ENCODE results near the gene ROBO2. TPM values are rescaled to one million over a fixed set of nuclear protein-coding genes. Genes with fewer than 3 reads are reported as not detected.

ROBO2 gene
- total and polyA plus RNA-seq, 10 of the 15 experiments (the other 5 are each of a cell fraction or from before 2014, with no cell fraction given), result 0.22 to 2.5 (median 0.81) TPM

DNA sequence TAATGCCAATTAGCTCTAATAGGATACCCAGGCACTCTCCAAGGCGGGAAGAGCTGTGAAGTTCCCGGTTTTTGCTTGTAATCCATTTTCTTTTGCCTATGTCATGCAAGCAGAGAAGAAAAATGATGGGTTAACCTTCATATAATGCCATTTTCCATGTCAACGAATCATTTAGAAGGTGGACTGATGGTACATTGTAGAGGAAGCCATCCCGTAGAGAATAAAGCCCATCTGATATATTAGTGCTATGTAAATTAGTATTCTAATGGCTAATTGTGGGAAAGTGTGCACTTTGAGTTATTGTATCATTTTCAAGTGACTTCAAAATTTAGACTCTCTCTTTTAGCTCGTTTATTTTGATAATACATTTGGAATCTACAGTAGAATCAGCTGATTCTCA, 509.1 kb downstream of the ROBO2 start:
- H3K27ac ChIP-seq (ENCODE audit: control insufficient read depth, insufficient read depth), result no peak overlapping the region
- no peaks in the 10 kb centered on the region for H3K27me3 ChIP-seq (replicated peaks in 1 of 2; ENCODE audit: control insufficient read depth in 2 of 2, insufficient read depth in 2 of 2, low read length in 1 of 2)
- no peaks in the 10 kb centered on the region for H3K36me3 ChIP-seq (ENCODE audit: control insufficient read depth in 2 of 2, insufficient read depth in 2 of 2, low read length in 1 of 2)
- DNase-seq (ENCODE audit: low read depth, low spot score) (no peak), ATAC-seq (no peak), FAIRE-seq (no peak)
- no peak overlapping the region for H2AFZ ChIP-seq (ENCODE audit: control insufficient read depth, low read depth, low read length)
- RAD21 ChIA-PET (ENCODE audit: unreplicated experiment), result no interaction called here
- TF ChIP-seq, protein P1, sequence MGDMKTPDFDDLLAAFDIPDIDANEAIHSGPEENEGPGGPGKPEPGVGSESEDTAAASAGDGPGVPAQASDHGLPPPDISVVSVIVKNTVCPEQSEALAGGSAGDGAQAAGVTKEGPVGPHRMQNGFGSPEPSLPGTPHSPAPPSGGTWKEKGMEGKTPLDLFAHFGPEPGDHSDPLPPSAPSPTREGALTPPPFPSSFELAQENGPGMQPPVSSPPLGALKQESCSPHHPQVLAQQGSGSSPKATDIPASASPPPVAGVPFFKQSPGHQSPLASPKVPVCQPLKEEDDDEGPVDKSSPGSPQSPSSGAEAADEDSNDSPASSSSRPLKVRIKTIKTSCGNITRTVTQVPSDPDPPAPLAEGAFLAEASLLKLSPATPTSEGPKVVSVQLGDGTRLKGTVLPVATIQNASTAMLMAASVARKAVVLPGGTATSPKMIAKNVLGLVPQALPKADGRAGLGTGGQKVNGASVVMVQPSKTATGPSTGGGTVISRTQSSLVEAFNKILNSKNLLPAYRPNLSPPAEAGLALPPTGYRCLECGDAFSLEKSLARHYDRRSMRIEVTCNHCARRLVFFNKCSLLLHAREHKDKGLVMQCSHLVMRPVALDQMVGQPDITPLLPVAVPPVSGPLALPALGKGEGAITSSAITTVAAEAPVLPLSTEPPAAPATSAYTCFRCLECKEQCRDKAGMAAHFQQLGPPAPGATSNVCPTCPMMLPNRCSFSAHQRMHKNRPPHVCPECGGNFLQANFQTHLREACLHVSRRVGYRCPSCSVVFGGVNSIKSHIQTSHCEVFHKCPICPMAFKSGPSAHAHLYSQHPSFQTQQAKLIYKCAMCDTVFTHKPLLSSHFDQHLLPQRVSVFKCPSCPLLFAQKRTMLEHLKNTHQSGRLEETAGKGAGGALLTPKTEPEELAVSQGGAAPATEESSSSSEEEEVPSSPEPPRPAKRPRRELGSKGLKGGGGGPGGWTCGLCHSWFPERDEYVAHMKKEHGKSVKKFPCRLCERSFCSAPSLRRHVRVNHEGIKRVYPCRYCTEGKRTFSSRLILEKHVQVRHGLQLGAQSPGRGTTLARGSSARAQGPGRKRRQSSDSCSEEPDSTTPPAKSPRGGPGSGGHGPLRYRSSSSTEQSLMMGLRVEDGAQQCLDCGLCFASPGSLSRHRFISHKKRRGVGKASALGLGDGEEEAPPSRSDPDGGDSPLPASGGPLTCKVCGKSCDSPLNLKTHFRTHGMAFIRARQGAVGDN (IDR thresholded peaks at IDR 0.05), result no peak
- TF ChIP-seq, protein P2, sequence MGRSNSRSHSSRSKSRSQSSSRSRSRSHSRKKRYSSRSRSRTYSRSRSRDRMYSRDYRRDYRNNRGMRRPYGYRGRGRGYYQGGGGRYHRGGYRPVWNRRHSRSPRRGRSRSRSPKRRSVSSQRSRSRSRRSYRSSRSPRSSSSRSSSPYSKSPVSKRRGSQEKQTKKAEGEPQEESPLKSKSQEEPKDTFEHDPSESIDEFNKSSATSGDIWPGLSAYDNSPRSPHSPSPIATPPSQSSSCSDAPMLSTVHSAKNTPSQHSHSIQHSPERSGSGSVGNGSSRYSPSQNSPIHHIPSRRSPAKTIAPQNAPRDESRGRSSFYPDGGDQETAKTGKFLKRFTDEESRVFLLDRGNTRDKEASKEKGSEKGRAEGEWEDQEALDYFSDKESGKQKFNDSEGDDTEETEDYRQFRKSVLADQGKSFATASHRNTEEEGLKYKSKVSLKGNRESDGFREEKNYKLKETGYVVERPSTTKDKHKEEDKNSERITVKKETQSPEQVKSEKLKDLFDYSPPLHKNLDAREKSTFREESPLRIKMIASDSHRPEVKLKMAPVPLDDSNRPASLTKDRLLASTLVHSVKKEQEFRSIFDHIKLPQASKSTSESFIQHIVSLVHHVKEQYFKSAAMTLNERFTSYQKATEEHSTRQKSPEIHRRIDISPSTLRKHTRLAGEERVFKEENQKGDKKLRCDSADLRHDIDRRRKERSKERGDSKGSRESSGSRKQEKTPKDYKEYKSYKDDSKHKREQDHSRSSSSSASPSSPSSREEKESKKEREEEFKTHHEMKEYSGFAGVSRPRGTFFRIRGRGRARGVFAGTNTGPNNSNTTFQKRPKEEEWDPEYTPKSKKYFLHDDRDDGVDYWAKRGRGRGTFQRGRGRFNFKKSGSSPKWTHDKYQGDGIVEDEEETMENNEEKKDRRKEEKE (IDR thresholded peaks at IDR 0.05), result no peak
- TF ChIP-seq BRCA1 (IDR thresholded peaks at IDR 0.05; ENCODE audit: low read depth, low read length) (no peak), MYC (IDR thresholded peaks at IDR 0.05; ENCODE audit: insufficient read depth, insufficient read length, insufficient replicate concordance, low read length, severe bottlenecking) (no peak)
- TF ChIP-seq, protein P3, sequence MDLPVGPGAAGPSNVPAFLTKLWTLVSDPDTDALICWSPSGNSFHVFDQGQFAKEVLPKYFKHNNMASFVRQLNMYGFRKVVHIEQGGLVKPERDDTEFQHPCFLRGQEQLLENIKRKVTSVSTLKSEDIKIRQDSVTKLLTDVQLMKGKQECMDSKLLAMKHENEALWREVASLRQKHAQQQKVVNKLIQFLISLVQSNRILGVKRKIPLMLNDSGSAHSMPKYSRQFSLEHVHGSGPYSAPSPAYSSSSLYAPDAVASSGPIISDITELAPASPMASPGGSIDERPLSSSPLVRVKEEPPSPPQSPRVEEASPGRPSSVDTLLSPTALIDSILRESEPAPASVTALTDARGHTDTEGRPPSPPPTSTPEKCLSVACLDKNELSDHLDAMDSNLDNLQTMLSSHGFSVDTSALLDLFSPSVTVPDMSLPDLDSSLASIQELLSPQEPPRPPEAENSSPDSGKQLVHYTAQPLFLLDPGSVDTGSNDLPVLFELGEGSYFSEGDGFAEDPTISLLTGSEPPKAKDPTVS (IDR thresholded peaks at IDR 0.05; ENCODE audit: low read depth, low read length), result no peak
- no peak overlapping the region for H3K4me2 ChIP-seq (ENCODE audit: control insufficient read depth, insufficient read depth)
- H3K4me3 ChIP-seq, result no peak overlapping the region
- POLR2A ChIA-PET, result no interaction called here
- H3K79me2 ChIP-seq (ENCODE audit: control insufficient read depth, insufficient read depth, low read length), result no peaks in the 10 kb centered on the region
- no peak overlapping the region for H3K9ac ChIP-seq (ENCODE audit: control insufficient read depth, insufficient read depth, low read length)
- H4K20me1 ChIP-seq (ENCODE audit: control insufficient read depth, insufficient read depth), result no peaks in the 10 kb centered on the region
- no TSS peak for BruUV-seq (replicated peaks)
- under 1% methylated on average over 5 of the region's 5 CpGs for WGBS (ENCODE audit: insufficient coverage, insufficient replicate concordance, low lambda C conversion rate, missing lambda C conversion rate)
- intact Hi-C loops (cut with micrococcal nuclease; ENCODE audit: unreplicated experiment) (no loop called here), in situ Hi-C loops (cut with MboI) (no loop called here)
- H3K9me3 ChIP-seq (replicated peaks; ENCODE audit: control insufficient read depth, insufficient read depth, low read length), result no peaks in the 10 kb centered on the region
- SMC1A ChIA-PET (ENCODE audit: uncharacterized antibody, unreplicated experiment), result interaction anchor here (1.1 kb wide), 1 partner anchor 33 kb away, joined by 3 read pairs; no protein-coding TSS in a partner anchor
- CTCF ChIA-PET, result no interaction called here
- H3K4me1 ChIP-seq (ENCODE audit: control insufficient read depth, insufficient read depth, low read length), result no peaks in the 10 kb centered on the region

Data from GM12878 (cell line).